ENCODE results near the gene PPRC1. TPM values are rescaled to one million over a fixed set of nuclear protein-coding genes. Genes with fewer than 3 reads are reported as not detected.

The PPRC1 gene
- total RNA-seq, 1 donor from 2014 or later = 38.3 TPM

DNA sequence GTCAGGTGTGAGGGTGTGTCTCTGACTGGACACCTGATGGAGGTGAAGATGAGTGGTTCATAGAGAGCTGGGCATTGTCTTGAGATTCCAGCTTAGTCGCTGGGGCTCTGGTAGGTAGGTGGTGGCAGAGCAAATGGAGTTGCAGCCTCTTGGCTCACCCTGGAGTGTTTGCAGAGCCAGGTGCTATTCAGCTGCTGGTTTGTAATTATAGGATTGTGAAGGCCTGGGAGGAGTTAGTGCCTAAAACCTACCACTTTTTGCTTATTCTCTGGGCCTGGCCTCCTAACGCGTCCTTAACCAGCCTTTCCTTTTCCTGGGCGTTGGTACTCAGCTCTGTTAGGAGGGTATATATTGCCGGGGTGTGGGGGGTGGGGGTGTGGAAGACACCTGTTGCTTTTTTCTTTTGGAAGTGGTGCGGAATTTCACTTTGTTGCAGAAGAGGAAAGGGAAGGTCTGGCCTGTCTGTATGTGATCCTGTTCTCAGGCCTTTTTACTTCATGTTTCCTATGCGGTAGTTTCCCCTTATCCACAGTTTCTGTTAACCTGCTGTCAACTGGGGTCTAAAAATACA, 3.2 kb downstream of the PPRC1 start:
- Histone ChIP-seq H3K27ac (peak overlapping the region; percentile 39), H3K4me1 (peaks cover 27% of the 10 kb centered on the region), H3K4me3 (no peak overlapping the region), H3K27me3 (no peaks in the 10 kb centered on the region), H3K9me3 (no peaks in the 10 kb centered on the region), H3K36me3 (peaks cover 34% of the 10 kb centered on the region)
- ATAC-seq (peak; percentile 5), DNase-seq (no peak)
- TF ChIP-seq, protein P1, sequence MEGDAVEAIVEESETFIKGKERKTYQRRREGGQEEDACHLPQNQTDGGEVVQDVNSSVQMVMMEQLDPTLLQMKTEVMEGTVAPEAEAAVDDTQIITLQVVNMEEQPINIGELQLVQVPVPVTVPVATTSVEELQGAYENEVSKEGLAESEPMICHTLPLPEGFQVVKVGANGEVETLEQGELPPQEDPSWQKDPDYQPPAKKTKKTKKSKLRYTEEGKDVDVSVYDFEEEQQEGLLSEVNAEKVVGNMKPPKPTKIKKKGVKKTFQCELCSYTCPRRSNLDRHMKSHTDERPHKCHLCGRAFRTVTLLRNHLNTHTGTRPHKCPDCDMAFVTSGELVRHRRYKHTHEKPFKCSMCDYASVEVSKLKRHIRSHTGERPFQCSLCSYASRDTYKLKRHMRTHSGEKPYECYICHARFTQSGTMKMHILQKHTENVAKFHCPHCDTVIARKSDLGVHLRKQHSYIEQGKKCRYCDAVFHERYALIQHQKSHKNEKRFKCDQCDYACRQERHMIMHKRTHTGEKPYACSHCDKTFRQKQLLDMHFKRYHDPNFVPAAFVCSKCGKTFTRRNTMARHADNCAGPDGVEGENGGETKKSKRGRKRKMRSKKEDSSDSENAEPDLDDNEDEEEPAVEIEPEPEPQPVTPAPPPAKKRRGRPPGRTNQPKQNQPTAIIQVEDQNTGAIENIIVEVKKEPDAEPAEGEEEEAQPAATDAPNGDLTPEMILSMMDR (IDR thresholded peaks at IDR 0.05) = no peak
- intact Hi-C loops (cut with DNase I) = no loop called here

DNA sequence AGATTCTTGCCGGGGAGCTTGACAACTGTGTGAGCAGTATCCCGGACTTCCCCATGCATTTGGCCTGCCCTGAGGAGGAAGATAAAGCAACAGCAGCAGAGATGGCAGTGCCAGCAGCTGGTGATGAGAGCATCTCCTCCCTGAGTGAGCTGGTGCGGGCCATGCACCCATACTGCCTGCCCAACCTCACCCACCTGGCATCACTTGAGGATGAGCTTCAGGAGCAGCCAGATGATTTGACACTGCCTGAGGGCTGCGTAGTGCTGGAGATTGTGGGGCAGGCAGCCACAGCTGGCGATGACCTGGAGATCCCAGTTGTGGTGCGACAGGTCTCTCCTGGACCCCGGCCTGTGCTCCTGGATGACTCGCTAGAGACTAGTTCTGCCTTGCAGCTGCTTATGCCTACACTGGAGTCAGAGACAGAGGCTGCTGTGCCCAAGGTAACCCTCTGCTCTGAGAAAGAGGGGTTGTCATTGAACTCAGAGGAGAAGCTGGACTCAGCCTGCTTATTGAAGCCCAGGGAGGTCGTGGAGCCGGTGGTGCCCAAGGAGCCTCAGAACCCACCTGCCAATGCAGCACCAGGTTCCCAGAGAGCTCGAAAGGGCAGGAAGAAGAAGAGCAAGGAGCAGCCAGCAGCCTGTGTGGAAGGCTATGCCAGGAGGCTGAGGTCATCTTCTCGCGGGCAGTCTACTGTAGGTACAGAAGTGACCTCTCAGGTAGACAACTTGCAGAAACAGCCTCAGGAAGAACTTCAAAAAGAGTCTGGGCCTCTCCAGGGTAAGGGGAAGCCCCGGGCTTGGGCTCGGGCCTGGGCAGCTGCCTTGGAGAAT, 6.7 kb downstream of the PPRC1 start:
- Histone ChIP-seq H3K4me3 (no peak overlapping the region), H3K36me3 (peaks cover 63% of the 10 kb centered on the region), H3K4me1 (peaks cover 16% of the 10 kb centered on the region), H3K27me3 (no peaks in the 10 kb centered on the region), H3K9me3 (no peaks in the 10 kb centered on the region), H3K27ac (no peak overlapping the region)
- no peak for ATAC-seq
- intact Hi-C loops (cut with DNase I) = no loop called here
- TF ChIP-seq, protein P1 (IDR thresholded peaks at IDR 0.05) = no peak
- DNase-seq = no peak

DNA sequence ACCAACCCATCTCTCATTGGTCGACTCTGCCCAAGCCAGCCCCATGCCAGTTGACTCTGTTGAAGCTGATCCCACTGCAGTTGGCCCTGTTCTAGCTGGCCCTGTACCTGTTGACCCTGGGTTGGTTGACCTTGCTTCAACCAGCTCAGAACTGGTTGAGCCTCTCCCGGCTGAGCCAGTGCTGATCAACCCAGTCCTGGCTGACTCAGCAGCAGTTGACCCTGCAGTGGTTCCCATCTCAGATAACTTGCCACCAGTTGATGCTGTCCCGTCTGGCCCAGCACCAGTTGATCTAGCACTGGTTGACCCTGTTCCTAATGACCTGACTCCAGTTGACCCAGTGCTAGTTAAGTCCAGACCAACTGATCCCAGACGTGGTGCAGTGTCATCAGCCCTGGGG, 7.4 kb downstream of the PPRC1 start:
- no peak for ATAC-seq
- Histone ChIP-seq H3K4me3 (no peak overlapping the region), H3K4me1 (peaks cover 8% of the 10 kb centered on the region), H3K9me3 (no peaks in the 10 kb centered on the region), H3K27ac (no peak overlapping the region), H3K27me3 (no peaks in the 10 kb centered on the region), H3K36me3 (peaks cover 71% of the 10 kb centered on the region)
- intact Hi-C loops (cut with DNase I) = no loop called here
- no peak for DNase-seq
- TF ChIP-seq, protein P1 (IDR thresholded peaks at IDR 0.05) = no peak

DNA sequence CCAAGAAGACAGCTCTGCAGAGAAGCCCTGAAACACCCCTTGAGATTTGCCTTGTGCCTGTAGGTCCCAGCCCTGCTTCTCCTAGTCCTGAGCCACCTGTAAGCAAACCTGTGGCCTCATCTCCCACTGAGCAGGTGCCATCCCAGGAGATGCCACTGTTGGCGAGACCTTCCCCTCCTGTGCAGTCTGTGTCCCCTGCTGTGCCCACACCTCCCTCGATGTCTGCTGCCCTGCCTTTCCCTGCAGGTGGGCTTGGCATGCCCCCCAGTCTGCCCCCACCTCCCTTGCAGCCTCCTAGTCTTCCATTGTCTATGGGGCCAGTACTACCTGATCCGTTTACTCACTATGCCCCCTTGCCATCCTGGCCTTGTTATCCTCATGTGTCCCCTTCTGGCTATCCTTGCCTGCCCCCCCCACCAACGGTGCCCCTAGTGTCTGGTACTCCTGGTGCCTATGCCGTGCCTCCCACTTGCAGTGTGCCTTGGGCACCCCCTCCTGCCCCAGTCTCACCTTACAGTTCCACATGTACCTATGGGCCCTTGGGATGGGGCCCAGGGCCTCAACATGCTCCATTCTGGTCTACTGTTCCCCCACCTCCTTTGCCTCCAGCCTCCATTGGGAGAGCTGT, 8.2 kb downstream of the PPRC1 start:
- no peak for ATAC-seq
- H3K36me3 ChIP-seq = peaks cover 76% of the 10 kb centered on the region
- H3K27me3 ChIP-seq = no peaks in the 10 kb centered on the region
- DNase-seq = no peak
- H3K4me3 ChIP-seq = no peak overlapping the region
- no peaks in the 10 kb centered on the region for H3K9me3 ChIP-seq
- TF ChIP-seq, protein P1 (IDR thresholded peaks at IDR 0.05) = no peak
- intact Hi-C loops (cut with DNase I) = no loop called here
- H3K27ac ChIP-seq = no peak overlapping the region
- peaks cover under 1% of the 10 kb centered on the region for H3K4me1 ChIP-seq

DNA sequence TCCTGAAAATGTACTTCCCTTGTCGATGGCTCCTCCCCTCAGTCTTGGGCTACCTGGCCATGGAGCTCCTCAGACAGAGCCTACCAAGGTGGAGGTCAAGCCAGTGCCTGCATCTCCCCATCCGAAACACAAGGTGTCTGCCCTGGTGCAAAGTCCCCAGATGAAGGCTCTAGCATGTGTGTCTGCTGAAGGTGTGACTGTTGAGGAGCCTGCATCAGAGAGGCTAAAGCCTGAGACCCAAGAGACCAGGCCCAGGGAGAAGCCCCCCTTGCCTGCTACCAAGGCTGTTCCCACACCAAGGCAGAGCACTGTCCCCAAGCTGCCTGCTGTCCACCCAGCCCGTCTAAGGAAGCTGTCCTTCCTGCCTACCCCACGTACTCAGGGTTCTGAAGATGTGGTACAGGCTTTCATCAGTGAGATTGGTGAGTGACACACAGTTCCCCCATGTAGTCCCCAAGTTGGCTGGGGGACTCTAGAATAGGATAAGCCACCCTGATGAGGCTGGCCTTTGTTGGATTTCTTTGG, 8.8 kb downstream of the PPRC1 start:
- no peak for DNase-seq
- intact Hi-C loops (cut with DNase I) = no loop called here
- Histone ChIP-seq H3K27me3 (no peaks in the 10 kb centered on the region), H3K27ac (no peak overlapping the region), H3K9me3 (no peaks in the 10 kb centered on the region), H3K4me3 (no peak overlapping the region), H3K4me1 (no peaks in the 10 kb centered on the region), H3K36me3 (peaks cover 80% of the 10 kb centered on the region)
- TF ChIP-seq, protein P1 (IDR thresholded peaks at IDR 0.05) = no peak
- ATAC-seq = no peak
